ENCODE data around the gene NBPF3.

The NBPF3 gene

DNA sequence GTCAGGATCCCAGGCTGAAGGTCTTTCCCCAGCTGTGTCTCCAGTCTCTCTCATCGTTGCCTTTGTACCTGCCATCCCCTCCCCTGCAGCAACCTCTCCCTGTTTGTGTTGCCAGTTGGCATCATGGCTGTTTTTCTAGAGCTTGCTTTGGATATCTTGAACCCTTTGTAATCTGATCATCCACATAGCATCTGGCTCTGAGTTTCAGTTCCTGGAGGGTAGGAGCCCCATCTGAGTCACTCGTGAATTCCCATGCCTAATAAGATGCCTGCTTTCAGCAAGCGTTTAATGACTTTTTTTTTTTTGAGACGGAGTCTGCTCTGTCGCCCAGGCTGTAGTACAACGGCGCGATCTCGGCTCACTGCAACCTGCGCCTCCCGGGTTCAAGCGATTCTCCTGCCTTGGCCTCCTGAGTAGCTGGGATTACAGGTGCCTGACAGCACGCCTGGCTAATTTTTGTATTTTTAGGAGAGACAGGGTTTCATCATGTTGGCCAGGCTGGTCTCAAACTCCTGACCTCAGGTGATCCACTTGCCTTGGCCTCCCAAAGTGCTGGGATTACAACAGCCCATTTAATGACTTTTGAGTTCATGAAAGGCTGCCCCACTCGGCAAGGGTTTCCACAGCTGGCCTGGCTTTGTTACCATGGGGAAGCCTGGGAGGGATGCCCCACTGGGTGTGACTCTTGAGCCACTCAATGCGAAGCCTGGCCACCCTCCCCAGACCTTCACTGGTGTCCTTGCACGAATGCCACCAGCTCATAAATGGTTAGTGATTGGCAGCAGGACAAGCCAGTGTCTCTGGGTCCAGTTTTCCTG, 81.2 kb downstream of the NBPF3 start:
- no peak for DNase-seq

GRCh38 chr1:21521717-21522060, 81.8 kb downstream of the NBPF3 start:
- DNase-seq: no peak

DNA sequence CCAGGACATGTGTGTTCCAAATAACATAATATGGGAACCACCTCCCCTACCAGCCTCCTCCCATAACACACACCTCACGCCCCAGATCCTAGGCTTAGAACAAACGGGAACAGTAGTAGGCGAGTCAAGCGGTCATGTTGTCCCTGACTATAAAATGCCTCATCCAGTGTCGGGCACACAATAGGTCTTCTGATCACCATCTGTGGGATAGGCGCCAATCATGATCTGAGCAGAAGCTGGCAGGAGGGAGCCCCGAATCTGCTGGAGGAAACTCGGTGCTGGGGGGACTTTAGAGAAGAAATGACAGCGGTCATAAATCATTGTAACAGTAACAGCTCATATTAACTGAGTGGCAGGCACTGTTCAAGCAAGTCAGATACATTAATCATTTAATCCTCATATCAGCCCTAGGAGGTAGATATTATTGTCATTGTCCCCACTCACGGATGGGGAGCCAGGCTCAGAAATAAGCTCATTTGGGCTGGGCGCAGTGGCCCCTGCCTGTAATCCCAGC, 82.6 kb downstream of the NBPF3 start:
- no peak for DNase-seq

GRCh38 chr1:21523297-21523813, 83.4 kb downstream of the NBPF3 start:
- DNase-seq: no peak

GRCh38 chr1:21524220-21524619, 84.3 kb downstream of the NBPF3 start:
- DNase-seq: no peak

DNA sequence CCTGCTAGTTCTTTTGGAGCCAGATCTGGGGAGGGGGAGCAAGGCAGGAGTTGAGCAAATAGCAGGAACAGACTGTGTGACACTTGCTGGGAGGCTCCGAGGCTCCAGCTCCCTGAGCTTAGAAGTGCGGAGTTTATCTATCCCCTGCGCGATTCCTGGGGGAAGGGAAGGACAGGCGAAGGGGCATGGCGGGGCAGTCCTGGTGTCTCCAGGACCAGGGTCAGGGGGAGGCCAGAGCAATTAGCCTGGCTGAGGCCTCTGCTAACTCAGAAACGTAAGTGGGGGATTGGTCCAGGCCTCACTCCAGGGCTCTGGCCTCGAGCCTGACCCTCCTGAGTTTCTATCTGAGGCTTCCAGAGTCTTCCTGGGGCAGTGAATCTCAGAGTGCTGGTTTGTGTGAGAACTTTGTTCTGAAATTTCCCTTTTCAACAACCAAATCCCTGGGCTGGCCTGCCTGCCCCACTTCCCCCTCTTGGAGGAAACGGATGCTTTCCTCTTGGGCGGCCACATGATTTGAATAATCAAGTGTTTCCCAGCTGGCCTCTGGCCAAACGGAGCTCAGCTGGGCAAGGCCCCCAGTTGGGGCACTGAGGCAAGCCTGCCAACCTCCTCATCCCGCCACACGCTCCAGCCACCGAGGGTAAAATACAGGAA, 84.9 kb downstream of the NBPF3 start:
- no peak for DNase-seq

- DNase-seq: no peak
Observed at GRCh38 chr1:21525340-21525717, 85.4 kb downstream of the NBPF3 start.

- no peak for DNase-seq
Observed at GRCh38 chr1:21526441-21526840, 86.5 kb downstream of the NBPF3 start.

DNA sequence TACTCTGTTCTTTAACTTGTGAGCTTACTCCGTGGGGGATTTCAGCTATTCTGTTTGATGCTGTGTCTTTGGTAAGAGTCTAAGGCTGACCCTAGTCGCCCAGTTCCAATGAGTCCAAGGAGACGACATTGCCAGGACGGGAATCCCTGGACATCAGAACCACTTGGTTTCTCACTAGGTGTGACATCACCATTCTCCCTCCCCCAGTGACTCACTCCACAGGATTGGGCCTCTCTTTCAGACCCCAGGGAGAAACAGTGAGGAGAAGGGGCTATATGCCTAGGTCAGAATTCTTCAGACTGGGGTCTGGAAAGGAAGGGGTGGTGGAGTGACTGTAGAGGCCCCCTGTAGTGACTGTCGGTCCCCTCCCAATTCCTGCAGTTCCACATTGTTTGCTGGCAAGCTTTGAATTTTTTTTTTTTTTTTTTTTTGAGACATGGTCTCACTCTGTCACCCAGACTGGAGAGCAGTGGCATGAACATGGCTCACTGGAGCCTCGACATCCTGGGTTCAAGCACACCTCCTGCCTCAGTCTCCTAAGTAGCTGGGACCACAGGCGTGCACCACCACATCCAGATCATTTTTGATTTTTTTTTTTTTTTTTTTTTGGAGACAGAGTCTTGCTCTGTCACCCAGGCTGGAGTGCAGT, 90.6 kb downstream of the NBPF3 start:
- no peak for DNase-seq

DNA sequence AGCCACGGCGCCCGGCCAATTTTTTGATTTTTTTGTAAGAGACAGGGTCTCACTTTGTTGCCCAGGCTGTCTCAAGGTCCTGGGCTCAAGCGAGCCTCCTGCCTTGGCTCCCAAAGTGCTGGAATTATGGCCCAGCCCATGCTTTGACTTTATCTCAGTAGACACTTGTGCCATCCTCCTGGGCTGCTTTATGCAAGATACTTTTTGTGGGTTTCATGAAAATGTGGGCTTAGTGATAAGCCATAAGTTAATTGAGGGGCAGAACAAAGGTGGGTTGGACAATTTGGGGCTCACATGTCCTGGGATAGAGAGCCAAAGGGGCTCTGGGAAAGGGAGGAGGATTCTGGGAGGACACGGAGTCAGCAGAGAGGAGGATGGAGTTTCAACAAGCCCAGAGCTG, 91.3 kb downstream of the NBPF3 start:
- DNase-seq: no peak

DNA sequence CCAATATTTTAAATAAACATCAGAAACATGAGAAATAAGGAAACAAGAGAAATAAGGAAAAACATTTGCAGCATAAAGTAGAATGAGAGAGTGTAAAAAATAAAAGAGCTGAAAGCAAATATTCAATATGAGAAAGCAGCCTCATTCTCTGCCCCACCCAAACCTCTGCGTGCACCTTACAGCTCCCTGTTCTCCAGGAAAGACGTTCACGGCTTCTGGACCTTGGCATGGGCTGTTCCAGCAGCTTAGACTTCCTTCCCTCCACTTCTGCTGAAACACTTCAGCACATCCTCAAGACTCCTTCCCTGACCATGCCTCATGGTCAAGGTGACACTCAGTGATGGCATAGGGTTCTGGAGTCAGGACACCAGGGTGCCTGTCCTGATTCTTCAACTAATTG, 92.6 kb downstream of the NBPF3 start:
- DNase-seq: no peak

DNA sequence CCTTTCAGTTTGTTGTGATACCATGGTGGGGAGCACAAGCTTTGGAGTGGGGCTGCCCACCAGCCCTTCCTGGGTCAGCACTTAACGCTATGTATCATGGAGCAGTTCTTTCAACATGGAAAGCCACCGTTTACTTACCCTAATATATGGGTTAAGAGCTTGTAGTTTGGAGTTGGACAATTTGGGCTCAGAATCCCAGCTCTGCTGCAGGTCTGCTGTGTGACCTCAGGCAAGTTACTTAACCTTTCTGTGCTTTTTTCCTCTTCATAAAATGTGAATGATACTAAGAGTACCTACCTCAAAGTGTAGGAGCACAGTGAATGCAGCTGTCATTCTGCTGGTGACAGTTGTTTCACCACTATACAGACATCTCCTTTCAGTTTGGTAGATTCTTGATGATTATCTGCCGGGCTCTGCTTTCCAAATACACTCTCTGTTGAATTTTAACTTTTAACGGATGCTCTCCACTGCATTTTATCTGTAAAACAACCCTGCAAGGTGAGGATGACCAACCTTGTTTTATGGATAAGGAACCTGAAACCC, 93.1 kb downstream of the NBPF3 start:
- DNase-seq: no peak

DNA sequence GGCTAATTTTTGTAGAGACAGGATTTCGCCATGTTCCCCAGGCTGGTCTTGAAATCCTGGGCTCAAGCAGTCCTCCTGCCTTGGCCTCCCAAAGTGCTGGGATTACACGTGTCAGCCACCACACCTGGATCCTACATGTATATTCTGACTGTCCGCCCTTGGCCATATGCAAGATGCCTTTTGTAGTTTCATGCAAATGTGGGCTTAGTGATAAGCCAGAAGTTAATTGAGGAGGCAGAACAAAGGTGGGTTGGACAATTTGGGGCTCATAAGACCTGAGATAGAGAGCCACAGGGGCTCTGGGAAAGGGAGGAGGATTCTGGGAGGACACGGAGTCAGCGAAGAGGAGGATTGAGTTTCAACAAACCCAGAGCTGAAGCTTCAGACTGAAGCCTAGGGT, 94.2 kb downstream of the NBPF3 start:
- no peak for DNase-seq
